ENCODE results near the gene GRK3.
"Not testable (repeated sequence)": the region's sequence is repeated elsewhere in the genome, so short reads cannot be mapped to it uniquely, and the experiment has no call there.

The GRK3 gene

DNA sequence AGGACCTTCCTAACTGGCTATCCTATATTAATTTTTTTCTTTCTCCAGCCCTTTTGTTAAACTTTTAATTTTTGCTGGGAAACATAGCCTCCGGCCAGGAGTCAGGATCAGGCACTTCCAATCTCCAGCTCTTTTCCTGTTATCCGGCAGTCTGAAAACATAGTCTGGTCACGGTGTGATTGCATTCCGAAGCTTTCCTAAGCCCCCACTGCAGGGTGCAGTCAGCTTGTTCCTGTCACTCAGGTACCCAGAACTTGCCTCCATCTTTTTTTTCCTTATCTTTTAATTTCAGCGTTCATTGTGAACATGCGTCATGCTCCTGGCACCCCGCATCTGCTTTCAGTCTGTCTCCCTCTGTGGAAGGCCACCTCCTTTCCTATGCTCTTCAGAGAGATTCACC, 59.4 kb downstream of the GRK3 start:
- no peak overlapping the region for H3K4me3 ChIP-seq (ENCODE audit: low read depth, low read length)
- TF ChIP-seq, protein P1, sequence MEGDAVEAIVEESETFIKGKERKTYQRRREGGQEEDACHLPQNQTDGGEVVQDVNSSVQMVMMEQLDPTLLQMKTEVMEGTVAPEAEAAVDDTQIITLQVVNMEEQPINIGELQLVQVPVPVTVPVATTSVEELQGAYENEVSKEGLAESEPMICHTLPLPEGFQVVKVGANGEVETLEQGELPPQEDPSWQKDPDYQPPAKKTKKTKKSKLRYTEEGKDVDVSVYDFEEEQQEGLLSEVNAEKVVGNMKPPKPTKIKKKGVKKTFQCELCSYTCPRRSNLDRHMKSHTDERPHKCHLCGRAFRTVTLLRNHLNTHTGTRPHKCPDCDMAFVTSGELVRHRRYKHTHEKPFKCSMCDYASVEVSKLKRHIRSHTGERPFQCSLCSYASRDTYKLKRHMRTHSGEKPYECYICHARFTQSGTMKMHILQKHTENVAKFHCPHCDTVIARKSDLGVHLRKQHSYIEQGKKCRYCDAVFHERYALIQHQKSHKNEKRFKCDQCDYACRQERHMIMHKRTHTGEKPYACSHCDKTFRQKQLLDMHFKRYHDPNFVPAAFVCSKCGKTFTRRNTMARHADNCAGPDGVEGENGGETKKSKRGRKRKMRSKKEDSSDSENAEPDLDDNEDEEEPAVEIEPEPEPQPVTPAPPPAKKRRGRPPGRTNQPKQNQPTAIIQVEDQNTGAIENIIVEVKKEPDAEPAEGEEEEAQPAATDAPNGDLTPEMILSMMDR (IDR thresholded peaks at IDR 0.05; ENCODE audit: borderline replicate concordance, insufficient read depth, low read depth, low read length), result no peak

DNA sequence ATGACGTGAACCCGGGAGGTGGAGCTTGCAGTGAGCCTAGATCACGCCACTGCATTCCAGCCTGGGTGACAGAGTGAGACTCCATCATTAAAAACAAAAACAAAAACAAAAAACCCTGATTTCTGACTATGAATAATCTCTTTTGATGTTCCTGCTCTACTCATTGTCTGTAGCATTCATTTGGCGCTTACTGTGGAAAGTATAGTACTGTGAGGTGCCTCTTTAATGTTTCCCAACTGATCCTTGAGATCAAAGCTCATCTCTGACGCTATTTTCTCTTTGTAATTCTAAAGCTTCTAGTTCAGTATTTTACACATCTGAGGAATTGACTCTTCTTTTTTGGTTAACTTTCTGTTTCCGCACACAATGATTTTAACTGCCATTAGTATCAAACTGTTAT, 60.0 kb downstream of the GRK3 start:
- TF ChIP-seq, protein P1 (IDR thresholded peaks at IDR 0.05; ENCODE audit: borderline replicate concordance, insufficient read depth, low read depth, low read length), result no peak
- H3K4me3 ChIP-seq (ENCODE audit: low read depth, low read length), result no peak overlapping the region

DNA sequence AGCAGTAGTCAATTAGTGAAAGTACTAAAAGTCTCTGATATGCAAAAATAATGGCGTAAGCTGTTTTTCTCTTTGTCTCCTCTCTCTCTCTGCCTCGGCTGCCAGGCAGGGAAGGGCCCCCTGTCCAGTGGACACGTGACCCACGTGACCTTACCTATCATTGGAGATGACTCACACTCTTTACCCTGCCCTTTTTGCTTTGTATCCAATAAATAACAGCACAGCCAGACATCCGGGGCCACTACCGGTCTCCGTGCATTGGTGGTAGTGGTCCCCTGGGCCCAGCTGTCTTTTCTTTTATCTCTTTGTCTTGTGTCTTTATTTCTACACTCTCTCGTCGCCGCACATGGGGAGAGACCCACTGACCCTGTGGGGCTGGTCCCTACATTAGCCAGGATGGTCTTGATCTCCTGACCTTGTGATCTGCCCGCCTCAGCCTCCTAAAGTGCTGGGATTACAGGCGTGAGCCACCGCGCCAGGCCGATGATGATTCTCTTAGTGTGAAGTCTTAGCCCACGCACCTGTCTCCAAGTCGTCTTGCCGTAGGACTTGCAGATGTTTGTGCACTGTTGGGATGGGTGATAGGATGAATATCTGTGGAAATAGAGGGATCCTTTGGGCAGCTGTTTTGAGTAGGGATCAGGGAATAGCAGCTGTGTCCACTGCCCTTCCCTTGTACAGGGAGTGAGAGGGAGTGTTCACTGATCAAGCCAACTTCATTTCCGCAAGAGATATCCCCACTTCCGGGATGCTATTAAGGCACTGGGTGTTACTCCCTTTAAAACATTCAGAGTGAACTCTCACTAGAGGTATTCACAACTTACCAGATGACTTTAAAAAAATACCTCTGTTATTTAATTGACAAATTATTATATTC, 61.5 kb downstream of the GRK3 start:
- not testable (repeated sequence) for H3K4me3 ChIP-seq (ENCODE audit: low read depth, low read length)

DNA sequence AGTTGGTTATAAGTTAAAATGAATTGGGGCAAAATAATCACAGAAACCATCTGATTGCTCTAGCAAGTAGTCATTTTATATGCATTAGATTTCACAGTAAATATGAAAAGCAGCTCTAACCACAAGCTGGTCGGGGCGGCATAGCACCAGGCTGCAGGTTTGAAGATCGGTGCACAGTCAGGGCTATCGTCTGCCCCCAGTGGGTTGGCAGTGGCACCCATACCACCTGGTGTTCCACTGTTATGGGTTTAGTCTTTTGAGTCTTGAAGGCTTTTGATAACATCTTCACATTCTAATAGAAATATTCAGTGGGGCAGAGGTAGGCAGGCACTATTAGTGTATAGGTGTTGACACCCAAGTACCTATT, 62.1 kb downstream of the GRK3 start:
- no peak overlapping the region for H3K4me3 ChIP-seq (ENCODE audit: low read depth, low read length)
- TF ChIP-seq, protein P1 (IDR thresholded peaks at IDR 0.05; ENCODE audit: borderline replicate concordance, insufficient read depth, low read depth, low read length), result no peak

DNA sequence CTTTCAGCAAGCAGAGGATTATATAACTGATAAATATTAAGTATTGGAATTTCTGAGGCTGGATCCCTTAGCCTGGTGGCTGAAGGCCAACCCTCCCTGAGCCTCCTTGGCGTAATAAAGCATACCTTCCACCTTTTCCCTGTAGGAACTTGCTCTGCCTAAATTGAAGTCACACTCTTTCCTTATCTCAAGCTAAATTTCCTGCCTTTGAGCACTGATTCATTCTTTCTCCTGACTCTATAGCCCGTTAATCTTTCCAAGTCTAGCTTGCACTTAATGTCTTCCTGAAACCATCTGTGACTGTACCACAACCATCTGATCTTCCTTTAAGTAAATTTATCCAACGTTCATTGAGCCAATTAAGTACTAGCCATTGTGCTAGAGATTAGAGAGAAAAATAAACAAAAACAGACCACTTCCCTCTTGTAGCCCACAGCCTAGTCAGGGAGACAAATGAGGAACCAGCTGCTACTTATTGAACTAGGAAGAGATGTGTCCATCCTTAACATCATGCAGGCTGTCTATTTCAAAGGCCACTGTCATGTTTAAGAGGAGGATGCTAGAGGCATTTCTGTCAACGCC, 62.9 kb downstream of the GRK3 start:
- TF ChIP-seq, protein P1 (IDR thresholded peaks at IDR 0.05; ENCODE audit: borderline replicate concordance, insufficient read depth, low read depth, low read length), result no peak
- no peak overlapping the region for H3K4me3 ChIP-seq (ENCODE audit: low read depth, low read length)

DNA sequence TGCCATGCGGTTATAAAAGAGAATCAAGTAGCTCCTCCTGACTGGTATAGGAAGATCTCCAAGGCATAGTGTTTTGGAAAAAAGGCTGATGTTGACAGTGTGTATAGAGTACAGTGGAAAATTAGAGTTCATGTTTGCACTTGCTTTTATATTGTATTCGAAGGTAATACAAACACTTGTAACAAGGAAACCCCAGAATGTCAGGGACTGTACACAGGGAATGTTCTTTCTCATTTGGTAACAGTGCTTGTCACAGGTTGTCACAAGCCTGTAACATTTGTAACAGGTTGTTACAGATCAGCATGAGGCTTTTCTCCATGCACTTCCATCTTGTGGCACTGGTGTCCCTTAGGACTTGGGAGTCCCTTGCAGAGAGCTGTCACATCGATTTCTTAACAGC, 64.0 kb downstream of the GRK3 start:
- TF ChIP-seq, protein P1 (IDR thresholded peaks at IDR 0.05; ENCODE audit: borderline replicate concordance, insufficient read depth, low read depth, low read length), result no peak
- no peak overlapping the region for H3K4me3 ChIP-seq (ENCODE audit: low read depth, low read length)

DNA sequence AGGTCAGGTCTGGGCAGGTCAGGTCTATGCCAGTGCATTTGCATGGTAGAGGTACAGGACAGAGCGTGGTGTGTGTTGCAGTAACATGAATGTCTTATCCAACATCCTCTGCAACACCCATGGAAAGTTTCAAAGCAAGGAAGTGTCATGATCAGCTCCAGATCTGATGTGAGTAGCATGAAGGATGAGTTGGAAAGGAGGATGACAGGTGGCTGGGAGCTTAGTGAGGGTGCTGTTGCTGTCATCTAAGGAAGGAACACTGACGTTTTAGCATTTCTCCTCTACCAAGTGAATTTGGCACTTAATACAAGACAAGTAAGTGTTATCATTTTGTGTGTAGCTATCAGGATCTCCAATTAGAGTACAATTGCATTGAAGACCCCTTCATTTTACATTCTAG, 65.1 kb downstream of the GRK3 start:
- TF ChIP-seq, protein P1 (IDR thresholded peaks at IDR 0.05; ENCODE audit: borderline replicate concordance, insufficient read depth, low read depth, low read length), result no peak
- no peak overlapping the region for H3K4me3 ChIP-seq (ENCODE audit: low read depth, low read length)

Data from GM12875 (cell line).